NCI-H774 (cell line): ENCODE results near the gene ADAM22.

Experiments
- DNase-seq: peaks from one replicate; lab custom pipeline; 2025; lab: John Stamatoyannopoulos, UW

Gene ADAM22

DNA sequence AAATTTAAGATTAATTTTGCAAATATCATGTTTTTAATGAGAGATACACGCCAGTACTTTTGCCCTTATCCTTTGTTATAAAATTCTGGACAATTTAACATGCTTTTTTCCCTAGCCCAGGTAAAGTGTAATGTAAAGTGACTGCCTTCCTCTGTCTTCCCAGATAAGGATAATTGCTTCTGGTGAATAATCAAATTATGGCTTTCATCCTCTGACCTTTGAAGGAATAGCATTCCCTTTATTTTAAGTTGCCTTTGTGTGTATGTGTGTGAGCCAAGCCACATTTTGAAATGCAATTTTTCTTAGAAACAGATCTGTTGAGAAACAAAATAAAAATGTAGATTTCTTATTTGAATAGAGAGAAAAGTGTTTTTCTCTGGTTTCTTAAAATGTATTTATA is 107.5 kb downstream of the ADAM22 start:
- DNase-seq: no peak

DNA sequence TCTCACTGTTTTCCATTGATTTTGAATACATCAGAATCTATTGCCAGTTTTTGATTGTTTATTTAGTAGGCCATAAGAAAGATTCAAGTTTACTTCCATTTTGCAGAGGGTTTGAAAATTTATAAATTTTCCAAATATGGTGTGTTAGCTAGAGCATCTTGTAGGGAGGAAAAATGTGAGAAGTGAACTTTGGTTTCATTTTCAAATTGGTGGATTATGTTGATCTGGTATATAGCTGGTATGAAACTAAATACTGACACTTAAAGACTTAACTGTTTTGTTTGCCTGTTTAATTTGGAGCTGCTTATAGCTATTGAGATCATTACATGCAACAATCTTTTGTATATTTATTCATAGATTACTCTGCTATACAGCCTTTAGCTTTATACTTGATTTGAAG is 108.1 kb downstream of the ADAM22 start:
- no peak for DNase-seq

DNA sequence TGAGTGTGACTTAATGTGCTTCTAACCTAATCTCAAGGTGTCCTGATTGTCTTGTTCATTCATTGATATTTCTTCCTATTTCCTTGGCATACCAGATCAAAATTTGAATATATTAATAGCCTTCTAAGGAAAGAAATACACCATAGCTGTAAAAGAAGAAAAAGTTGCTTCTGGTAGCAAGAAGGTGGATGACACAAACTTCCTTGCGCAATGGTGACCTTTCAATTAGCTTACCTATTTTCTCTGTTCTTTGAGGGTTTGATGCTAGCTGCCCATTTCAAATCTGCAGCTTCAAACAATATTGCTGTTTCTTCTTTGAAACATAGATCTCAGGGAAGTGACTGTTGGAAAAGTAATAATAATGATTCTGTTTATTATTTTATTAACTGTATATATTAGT is 108.8 kb downstream of the ADAM22 start:
- DNase-seq: no peak

DNA sequence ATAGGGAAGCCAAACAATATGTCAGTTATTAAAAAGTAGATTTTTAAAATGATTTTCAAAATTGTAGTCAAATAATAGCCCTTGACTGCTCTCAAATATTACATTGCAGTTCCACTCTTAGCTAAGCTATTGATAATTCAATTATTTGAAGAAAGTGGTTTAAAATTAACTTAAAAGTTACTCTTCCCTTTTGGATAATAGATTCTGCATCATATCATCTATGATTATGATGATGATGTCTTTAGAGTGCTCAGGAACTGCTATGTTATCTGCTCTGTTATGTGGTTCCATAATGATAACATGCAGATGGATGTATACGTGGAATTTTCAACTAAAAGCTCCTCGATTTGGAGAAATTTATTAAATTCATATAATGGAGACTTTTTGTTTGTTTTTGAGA is 110.0 kb downstream of the ADAM22 start:
- DNase-seq: no peak

DNA sequence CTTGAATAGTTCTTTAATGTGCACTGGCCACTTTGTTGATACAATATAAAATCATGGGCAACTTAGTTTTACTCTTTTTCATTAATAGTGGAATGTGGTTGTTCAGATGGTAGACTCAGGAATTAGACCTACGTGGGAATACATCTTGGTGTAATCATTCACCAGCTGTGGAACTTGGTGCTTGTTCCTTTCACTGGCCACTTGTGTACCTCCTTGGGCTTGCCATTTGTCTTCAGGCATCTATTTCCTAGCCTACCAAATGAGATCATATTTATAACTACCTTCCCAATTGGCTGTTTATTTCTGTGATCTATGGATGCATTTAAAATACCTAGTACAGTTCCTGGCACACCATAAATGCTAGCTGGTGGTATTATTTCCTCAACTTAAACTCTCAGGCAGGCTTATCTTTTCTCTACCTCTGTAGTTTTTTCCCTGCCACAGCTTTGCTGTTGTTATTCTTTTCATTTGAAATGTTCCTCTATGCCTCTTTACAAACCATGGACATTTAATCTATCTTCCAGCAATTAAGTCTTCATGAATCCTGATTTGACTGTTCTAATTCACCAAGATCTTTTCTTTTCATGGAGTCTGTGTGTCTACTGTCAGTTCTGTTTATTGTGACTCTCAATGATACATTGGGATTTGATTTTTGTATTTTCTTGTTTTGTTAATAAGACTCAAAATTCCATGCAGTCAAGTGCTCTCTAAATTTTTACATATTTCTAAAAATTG is 113.0 kb downstream of the ADAM22 start:
- DNase-seq: no peak

DNA sequence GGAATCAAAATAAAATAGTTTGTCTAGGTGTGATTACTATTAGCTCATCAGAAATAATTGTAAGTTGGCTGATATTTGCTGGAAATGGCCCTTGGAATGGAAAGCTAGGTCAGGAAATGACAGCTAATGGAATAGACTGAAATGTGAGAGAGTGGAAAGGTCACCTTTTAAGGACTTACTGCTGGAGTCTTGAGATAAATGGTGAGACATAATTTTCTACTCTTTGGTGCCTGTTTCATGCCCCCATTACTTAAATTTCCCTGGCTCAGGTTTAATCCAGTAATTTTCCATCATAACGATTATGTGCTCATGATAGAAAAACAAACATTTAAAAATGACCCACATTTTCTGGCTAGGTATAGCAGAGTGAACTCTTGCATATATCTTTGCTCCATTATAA is 123.6 kb downstream of the ADAM22 start:
- DNase-seq: no peak

DNA sequence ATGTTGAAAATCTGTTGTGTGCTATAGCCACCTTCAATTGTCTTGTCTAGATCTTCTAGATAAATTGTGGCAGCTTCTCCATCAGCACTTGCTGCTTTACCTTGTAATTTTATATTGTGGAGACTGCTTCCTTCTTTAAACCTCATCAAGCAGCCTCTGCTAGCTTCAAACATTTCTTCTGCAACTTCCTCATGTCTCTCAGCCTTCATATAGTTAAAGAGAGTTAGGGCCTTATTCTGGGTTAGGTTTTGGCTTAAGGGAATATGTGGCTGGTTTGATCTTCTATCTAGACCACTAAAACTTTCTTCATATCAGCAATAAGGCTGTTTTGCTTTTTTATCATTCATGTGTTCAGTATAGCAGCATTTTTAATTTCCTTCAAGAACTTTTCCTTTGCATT is 128.2 kb downstream of the ADAM22 start:
- no peak for DNase-seq

DNA sequence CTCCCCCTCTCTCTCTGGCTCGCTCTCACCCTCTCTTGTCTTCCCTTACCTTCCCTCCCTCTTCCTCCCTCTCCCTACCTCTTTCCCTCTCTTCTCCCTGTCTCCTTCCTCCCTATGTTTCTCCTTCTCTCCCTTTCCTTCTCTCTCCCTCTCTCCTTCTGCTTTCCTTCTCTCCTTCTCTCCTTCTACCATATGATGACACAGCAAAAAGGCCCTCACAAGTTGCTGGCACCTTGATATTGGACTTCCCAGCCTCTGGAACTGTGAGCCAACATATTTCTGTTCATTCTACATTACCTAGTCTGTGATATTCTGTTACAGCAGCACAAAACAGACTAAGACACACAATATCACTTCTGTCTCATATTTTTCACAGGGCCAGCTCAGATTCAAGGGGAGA is 135.0 kb downstream of the ADAM22 start:
- no peak for DNase-seq

DNA sequence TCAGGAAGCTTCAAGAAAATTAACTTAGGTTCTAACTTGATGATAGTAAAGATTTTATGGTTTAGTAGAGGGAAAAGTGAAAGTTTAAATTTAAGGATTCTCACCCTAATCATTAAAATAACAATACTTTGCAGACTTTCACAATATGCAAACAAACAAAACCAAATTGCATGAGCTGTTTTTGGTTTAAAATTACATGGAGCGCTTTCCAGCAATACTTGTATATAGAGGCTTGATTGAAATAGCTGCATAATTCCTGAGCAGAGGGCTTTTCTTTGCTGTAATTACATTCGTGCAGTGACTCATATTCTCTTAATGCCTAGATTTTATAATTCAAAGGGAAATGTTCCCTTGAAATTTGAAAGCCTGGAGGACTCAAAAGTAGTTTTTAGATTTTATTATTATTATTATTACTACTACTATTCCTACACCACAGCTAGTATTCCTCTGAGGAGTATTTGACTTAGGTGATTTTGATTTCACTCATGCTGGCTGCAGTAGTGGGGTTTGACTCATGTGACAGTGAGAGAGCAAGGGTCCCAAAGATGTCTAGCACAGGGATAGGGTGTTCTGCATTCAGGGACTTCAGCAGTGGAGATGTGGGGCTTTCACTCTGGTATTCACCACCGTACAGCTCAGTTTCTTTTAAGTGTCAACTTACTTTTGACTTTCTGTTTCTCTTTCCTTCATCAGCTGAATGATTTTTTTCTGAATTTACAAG is 138.1 kb downstream of the ADAM22 start:
- no peak for DNase-seq

DNA sequence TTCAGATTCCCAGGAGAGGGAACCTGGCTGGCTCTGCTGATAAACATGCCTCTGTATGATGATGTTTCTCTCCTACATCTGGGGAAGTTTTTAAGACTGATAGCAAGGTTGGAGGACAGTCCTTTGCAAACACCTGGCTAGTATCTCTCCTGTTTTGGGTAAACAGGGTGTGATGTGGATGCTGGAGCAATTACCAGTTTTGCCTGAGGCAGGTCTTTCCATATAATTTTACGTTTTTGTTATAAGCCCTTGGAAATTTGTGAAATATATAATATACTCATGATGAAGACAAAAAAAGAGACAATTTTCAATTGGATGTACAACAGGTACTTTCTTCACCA is 138.6 kb downstream of the ADAM22 start:
- DNase-seq: no peak

DNA sequence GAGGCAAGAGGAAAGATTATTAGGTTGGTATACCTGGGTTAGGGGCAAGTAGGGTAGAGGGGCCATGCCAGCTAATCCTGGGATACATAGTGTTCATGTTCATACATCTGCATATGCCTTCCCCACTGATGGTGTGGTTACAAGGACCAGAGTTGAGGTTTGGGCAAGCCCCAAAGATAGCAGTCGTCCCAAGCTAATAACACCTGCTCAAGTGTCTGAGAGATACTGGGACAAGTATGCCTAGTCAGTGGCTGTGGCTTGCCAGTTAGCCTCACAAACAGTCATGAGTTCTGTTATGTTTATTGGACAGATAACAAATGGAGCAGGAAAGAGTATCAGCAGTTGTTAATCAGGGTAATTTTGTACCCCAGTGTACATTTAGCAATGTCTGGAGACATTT is 139.6 kb downstream of the ADAM22 start:
- no peak for DNase-seq

DNA sequence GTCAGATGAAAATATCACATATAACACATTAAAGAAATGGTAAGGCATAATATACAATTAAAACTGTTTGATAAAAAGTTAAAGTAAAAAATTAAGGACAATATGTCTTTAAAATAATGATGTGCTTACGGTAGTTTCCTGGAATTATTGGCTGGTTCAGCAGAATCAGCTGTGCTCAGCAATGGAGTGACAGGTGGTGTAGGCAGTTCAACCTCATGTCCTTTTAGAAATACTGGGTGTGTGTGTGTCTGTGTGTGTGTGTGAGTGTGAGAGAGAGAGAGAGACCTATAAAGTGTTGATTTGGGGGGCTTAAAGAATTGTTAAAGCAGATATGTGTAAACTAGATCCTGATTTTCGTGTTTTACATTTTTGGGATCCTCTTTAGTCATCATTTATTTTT is 141.2 kb downstream of the ADAM22 start:
- no peak for DNase-seq

DNA sequence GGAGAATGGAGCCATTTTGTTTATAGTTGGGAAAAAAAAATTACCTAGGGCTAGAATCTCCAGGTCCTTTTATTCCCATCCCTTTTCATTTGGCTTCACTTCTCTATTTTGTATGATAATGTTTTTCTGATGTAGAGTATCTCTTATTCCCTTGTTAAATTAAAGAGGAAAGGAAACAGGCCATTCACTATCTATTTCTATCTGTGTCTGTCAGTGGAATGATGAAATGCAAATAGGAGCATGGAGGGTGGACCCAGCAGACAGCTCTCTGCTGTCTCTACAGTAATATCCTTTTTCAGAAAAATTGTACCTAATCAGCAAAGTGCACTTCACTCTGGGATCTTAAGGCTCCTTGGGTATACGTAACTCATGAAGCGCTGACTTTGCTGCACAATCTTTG is 149.8 kb downstream of the ADAM22 start:
- no peak for DNase-seq

DNA sequence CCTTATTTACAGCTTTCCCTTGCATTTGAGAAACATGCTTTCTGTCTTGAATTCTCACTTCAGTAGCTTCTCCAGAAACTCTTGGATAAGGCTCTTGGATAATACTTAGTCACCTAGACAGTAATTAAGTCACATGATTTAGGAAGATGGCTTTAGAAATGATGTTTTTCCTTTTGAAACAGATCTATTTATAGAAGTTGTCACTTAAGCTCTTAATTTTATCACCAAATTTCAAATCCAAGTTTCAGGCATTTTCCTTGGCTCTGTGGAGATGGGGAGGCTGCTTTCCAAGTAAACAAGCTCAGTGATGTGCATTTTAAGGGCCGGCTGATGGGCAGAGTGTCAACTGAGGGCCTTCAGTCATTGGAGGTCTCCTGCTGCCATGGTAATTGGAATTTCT is 155.5 kb downstream of the ADAM22 start:
- no peak for DNase-seq

DNA sequence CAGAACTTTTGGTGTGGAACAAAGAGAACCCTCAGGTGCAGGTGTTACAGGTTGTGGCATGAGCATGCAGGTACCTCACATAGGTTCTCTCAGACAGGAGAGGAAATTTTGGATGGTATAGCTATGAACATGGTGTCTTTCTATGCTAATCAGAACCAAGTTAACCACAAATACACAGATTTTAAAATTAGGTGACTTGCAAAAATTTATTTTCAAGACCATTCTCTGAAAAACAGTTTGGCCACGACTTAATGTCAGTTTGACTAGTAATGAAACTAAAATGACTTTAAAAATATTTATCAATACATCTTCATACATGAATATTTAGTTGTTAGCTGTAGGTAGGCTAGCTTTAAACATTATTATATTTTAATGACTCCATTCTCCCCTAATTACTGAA is 156.2 kb downstream of the ADAM22 start:
- DNase-seq: no peak

DNA sequence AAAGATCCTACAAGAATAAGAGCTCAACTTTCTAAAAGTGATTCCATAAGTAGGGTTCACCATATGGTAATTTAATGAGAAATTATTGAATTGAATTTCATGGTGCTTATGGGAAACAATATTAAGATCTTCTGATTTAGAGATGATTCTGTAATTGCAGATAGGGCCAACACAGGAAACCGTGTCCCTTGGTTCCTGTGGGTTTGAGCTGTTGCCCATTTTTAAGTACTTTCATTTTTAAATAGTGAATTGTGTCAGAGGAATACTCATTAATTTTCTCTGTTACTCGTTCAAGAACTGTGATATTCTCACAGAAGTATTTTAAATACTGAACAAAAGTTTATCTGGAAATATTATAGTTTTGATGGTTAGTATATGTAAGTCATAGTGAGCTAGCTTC is 156.6 kb downstream of the ADAM22 start:
- no peak for DNase-seq

DNA sequence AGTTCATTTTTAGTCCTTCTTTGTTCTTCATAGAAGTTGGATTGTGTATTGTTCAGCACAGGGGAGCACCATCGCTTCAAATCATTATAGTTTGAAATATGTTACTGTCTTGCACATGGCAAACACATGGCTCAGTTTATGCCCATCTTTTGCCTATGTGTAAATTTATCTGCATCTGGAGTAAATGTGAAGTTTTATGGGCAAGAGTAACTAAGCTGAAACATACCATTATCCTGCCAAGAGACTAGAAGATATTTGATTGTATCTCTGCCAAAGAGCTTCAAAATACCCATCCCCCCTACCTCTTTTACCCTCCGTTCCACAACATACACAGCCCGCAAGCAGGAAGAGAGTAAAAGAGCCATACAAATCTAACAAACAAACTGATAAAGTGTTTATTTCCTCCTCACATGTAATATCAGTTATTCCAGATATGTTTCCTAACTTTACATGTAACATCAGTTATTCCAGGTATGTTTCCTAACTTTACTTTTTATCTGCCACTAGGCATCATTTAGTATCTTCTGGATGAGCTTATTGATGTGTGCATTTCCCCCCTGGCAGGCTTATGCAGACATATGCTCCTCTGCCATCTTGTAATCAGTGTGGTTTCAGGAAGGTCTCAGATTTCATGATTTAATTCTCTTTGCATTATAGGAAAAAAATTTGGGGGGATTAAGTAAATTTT is 158.1 kb downstream of the ADAM22 start:
- DNase-seq: no peak

DNA sequence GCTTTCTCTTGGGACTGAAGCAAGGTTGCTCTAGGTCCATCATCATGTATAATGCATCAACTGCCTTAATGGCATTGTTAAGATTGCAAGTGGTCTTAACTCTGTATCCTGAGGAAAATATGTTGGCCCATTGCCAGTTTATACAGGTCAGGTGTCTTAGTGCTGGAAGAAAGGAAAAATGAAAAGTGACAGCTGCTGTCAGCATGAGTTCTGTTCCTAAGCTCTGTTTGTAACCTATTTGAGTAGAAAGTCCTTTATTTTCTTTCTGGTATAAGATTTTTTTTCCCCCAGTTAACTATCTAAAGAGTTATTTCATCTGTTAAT is 158.6 kb downstream of the ADAM22 start:
- no peak for DNase-seq

DNA sequence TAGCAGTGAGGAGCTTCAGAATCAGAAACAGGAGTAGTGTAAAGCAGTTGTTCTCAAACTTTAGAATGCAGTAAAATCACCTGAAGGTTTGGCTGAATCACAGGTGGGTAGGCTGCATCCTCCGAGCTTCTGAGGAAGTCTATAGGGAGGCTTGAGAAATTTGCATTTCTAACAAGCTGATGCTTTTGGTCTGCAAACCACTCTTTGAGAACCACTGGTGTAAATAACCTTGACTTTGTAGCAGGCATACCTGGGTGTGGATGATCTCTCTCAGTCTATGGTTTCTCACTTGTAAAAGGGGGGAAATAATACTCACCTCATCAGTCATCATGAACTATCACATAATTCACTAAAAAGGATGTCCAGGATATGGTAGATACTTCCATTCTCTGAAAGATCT is 167.7 kb downstream of the ADAM22 start:
- DNase-seq: no peak

DNA sequence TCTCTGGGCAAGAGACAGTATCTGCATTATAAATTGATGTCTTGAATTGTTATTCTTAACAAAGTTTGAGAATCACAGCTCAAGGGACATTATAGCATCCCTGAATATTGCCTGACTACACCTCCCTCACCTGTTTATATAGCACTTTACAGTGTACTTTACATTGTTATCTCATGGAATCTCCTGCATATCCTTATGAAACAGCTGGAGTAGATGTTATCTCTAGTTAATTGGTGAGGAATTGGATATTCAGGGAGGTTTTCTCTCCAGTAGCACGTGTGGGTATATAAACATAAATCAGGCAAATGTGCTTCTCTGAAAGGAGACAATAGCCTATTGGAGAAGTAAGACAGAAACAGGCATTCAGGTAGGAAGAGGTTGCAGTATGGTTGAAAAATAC is 168.6 kb downstream of the ADAM22 start:
- no peak for DNase-seq

DNA sequence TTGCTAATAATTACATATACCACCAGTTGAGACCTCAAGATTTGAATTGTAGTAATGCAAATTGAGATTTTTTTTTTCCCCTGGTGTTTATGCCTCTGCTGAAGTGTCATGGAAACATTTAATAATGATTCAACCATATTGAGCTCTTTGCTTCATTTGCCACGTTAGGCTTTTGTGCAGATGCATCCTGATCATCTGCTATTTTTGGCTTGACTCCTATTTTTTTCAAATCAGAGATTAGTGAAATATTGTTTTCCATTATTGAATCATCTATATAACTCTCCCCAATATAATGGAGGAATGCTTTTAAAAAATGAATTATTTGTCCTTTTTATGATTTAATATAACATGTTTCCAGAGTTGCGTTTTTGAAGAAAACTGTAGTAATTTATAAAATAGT is 170.7 kb downstream of the ADAM22 start:
- no peak for DNase-seq

DNA sequence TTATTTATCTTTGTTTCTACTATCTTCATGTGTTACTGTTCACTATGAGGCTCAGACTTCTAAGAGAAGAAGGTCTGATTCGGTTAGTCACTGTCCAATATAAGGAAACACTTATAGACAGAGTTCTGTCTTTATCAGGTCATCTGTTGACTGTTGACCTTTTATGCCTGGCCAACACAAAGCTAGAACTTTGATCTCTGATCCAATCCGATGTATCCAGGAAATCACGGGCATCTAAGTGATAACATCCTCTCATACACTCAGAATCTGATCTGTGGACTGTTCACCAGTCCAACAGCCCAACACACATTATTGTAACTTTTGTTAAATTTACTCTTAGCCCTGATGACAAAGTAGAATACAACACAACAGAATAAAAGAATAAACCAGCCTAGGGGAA is 171.2 kb downstream of the ADAM22 start:
- DNase-seq: no peak

DNA sequence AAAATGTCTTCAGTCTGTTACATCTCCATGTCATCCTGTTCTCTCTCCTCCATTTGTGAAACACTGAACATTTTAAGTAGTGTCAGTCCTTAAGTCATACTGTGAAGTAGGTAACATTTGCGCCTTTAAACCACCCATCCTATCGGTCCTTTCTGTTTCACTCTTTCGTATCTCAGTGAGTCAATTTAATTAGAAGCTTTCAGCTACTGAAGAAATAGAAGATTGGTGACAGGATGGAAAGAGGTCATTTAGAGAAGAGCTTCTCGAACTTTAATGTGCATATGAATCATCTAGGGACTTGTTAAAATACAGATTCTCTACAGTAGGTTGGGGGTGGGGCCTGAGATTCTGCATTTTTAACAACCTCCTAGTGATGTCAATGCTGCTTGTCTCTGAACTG is 172.4 kb downstream of the ADAM22 start:
- DNase-seq: no peak

DNA sequence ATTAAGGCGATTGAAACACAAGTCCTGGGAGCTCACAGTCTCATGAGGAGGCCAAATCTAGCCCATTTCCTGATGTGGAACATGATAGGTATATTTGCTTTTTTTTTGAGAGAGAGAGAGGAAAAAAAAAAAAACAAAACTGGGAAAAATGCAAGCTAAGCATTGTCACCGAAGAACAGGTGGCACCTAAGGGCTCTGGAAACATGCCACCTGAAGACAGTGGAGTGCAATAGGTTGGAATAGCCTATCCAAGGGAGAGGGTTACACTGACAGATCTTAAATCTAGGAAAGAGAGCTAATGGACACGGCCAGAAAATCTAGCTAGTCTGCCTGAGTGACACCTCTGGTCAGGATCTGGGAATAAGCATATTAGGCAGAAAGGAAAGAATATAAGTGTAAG is 175.6 kb downstream of the ADAM22 start:
- DNase-seq: no peak
